Measurements from ENCODE around the gene TRIM63.

TRIM63 gene

DNA sequence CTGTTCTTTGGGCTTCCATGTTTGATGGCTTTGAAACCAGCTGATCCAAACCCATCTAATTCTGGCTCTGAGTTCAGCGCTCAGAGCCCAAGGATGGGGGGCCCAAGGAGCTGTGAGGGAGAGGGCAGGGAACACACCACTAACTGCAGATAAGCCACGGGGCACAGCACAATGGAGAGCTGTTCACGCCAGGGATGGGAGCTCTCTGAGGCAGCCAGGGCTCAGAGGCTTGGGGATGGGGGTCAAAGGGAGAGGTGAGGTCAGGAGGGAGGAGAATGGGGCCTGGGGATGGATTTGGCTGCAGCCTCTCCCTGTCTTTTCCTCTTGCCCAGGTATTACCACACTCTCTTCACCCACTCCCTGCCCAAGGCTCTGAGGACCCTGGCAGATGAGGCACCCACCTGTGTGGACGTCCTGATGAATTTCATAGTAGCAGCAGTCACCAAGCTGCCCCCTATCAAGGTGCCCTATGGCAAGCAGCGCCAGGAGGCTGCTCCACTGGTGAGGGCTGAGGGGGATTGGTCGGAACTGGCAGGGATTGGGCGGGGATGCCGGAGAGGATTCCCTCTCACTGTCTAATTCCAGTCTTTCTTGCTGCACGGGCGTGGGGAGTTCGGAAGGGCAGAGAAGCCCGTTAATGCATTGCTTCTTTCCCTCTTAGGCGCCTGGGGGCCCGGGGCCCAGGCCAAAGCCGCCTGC, 32.8 kb downstream of the TRIM63 start:
- no peak for DNase-seq (ENCODE audit: low read depth)

DNA sequence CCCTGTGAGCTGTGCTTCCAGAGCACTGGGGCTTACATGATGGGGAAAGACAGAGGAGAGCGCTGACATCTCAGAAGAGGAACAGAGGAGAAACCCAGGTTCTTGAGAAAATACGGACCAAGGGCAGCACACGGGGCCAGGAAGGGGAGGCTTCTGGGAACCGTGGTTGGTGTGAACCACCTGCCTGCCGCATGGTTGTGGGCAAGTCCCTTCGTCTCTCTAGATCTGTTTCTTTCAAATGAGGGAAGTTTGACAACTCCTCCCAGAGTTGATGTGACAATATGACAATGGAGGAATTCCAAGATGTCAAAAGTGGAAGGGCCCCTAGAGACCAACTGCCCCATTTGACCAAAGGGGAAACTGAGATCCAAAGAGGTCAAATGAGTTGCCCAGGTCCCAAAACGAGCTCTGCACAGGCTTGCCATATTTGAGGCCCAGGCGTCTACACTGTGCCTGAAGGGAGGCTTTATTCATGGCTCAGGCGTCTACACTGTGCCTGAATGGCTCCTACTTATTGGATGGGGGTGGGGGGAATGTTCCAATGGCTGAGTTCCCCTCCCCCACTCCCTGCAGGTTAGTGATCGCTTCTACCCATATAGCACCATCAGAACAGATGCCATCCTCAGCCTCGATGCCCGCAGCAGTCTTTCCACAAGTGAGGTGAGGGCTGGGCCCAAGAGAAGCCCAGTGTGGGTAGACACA, 34.6 kb downstream of the TRIM63 start:
- no peak for DNase-seq (ENCODE audit: low read depth)

DNA sequence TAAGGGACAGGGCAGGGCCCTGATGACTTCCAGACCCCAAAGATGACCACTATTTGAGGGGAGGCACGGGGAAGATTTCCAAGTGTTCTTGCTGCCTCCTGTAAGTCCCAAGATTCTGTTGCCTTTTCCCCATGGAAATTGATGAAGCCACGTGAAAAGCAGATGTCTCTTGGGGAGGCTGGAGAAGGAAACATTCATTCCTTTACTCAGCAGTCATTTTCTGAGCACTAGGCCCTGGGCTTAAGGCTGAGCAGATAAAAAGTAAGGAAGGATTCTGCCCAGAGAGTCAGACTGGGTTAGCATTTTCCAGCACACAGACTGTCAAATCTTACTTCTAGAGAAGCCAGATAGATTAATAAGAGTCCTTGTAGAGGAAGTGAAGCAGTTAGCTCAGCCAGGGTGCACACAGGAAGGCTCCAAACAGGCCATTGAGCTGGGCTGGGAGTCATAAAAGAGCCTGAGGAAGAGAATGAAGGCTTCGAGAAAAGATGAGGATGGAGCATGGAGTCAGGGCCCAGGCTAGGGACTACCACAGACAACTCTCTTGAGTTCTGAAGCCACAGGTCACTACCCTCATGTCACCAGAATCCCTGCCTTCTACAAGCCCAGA, 35.7 kb downstream of the TRIM63 start:
- no peak for DNase-seq (ENCODE audit: low read depth)

DNA sequence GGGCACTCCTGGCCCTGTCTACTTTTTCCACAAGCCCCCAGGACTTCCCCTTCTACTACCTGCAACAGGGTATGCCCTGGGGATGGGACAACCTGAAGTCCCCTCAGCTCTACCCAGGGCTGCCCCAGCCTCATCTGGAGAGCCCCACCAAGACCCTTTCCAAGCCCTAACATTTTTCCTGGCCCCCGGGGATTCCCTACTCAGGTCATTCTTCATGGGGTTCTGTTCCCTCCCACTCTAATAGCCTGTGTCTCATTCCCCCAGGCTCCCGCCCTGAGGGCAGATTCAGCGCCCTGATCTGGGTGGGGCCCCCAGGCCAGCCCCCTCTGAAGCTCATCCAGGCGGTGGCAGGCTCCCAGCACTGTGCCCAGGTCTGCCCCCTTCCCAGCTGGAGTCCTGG, 36.2 kb downstream of the TRIM63 start:
- DNase-seq (ENCODE audit: low read depth), result no peak

DNA sequence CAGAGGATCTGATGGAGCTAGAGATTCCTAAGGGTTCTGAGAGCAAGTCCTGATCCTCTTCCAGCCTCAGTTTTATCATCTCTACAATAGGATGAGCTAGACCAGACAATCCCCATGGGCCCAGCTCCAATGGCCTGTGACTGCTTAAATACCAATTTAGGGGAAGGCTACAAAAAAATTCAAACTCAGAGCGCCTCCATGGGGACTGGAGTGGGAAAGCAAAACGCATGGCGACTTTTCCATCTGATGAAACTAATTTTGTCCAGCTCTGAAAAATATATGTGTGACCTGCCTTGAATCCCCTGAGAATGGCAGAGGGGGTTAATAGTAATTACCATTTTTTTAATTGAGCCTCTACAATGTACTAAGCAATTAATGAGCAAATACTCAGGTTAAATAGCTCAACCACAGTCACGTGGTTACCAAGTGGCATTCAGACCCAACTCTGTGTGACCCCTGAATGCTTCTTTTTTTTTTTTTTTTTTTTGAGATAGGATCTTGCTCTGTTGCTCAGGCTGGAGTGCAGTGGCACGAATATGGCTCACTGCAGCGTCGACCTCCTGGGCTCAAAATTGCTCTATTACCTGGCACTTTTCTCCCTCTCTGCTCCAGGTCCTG, 37.5 kb downstream of the TRIM63 start:
- DNase-seq (ENCODE audit: low read depth), result no peak

DNA sequence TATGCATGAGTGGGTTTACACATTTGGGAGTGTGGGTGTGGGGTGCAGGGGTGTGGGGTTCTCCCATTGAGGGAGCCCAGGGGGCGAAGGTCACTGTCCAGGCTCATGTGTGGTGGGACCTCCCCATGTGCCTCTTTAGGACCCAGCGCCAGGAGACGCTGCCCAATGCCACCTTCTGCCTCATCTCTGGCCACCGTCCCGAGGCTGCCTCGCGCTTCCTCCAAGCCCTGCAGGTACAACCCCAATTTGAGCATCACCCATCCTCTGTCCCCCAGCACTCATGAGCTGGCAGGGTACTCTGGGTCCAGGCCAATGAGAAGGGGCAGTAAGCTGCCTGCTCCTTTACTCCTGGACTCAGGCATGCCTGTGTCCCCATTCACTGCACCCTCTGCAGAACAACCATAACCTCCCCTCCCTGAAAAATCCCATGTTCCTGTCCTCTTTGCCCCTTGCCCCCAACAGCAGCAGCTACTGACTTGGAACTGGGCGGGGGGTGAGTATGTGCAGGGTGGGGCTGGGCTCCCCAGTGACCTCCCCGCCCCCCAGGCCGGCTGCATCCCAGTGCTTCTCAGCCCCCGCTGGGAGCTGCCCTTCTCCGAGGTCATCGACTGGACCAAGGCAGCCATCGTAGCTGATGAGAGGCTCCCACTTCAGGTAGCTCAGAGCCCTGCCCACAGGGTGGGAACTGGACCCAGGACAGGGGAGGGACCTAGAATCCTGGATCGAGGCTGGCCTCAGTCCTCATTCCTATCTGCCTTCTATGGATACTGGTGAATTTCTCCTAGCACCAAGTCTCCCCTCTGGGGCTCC, 38.2 kb downstream of the TRIM63 start:
- no peak for DNase-seq (ENCODE audit: low read depth)

DNA sequence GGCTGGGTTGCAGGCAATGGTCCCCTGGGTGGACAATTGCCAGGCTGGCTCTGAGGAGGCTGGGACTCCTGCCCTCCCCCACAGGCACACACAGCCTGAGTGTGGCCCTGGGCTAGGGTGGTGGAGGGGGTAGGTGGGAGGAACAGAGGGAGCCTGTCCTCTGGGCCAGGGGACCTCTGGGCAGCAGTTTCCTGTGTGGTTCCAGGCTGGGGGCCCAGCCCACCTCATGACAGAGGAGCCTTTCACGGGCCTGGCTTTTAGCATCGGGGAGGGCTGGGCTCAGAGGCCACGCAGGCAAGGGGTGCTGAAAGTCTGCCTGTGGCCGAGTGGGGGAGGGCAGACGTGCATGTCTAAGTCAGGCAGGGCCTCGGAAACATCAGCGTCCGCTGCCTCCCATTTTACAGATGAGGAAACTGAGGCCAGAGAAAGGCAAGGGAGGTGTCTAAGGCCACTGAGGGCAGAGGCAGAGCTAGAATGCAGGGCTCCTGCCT, 38.9 kb downstream of the TRIM63 start:
- no peak for DNase-seq (ENCODE audit: low read depth)

DNA sequence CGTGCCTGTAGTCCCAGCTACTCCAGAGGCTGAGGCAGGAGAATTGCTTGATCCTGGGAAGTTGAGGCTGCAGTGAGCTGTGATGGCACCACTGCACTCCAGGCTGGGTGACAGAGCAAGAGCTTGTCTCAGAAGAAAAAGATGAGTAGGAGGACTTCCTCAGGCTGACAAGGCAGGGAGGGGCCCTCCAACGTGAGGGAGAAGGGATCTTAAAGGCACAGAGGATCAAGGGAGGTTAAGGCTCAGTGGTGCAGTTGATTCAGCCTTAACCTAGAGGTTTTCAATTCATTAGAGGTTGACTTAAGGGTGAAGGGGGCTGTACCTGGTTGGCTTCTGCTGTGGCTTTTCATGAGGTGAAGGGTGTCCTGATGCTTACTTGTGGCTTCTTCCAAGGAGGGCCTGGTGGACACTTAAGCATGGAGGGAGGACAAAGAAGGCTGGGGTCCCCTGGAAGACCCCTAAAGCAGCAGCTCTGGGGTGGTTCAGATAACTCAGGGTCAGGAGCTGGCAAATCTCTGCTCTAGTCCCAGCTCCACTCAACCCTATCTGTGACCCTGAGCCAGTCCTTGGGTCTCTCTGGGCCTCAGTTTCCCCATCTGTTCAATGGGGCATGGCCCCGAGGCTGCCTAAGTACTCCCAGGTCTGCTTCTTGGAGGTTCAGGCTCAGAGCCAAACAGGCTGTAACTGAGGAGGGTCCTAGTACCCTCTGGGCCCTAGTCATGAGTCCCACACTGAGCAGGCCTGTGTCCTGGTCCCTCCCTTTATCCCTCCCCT, 39.5 kb downstream of the TRIM63 start:
- no peak for DNase-seq (ENCODE audit: low read depth)

DNA sequence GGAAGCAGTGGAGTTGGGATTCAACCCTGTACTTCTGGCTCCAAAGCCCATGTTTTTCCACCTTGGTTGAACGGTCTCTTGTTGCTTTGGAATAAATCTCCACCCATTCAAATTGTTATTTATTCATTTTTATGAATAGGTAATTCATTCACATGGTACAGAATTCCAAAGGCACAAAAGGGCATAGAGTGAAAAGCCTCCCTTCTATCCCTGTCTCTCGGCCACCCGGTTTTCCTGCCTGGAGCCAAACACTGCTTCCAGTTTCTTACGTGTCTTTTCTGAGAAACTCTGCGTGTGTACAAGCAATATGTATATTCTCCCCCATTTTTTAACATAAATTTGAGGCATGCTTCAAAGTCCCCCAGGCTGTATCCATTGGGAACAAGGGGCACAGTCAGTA, 41.9 kb downstream of the TRIM63 start:
- no peak for DNase-seq (ENCODE audit: low read depth)

DNA sequence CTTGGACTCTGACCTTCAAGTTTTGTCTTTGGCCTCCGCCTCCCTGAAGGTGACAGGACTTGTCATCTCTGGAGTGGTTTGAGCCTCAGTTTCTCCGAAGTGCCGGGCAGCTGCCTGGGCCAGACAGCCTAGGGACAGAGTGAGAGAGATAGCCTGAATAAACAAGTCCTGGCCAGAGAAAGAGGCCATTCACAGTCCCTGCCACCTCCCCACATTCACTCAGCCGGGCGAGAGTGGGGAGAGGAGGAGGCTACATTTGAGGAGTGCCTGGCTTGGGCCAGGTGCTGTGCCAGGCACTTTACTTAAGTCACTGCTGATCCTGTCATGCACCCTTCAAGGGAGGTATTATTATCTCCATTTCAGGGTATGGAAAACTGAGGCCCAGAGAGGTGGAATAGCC, 42.4 kb downstream of the TRIM63 start:
- no peak for DNase-seq (ENCODE audit: low read depth)

DNA sequence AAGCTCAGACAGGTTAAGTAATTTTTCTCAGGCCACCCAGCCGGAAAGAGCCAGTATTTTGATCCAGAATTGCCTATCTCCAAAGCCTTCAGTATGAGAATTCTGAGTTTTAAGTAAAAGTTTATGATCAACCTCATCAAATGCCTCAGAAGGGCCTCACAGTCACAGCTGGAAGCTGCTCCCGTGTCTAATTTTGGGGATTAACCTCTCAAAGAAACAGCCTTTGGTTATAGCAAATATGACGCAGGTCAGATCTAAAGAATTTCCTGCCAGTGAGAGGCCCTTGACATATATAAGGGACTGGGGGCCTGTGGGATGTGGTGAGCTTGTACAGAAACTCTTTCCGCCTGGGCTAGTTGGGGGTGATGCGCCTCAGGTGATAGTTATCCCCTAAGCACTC, 43.6 kb downstream of the TRIM63 start:
- no peak for DNase-seq (ENCODE audit: low read depth)

DNA sequence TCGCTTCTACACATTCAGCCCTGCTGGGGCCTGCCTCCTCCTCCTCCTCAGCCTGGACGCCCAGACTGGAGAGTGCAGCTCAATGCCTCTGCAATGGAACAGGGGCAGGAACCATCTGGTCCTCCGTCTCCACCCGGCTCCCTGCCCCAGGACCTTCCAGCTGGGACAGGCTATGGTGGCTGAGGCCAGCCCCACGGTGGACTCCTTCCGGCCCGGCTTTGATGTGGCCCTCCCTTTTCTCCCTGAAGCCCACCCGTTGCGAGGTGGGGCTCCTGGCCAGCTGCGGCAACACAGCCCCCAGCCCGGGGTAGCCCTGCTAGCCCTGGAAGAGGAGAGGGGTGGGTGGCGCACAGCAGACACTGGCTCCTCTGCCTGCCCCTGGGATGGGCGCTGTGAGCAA, 44.4 kb downstream of the TRIM63 start:
- no peak for DNase-seq (ENCODE audit: low read depth)

DNA sequence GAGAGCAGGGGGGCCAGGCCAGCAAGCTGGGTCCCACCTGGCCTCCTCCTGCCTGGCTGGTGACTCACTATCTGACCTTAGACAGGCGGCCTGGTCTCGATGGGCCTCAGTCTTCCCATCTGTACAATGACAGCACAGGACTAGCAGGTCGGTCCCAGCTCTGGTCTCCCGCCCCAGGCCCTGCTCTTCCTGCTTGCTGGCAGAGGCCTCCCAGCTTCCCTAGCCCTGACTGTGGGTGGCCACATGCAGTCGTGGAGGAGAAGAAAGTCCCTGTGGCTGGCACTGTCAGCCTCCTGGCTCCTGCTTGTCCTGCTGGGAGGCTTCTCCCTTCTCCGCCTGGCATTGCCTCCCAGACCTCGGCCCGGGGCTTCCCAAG, 45.0 kb downstream of the TRIM63 start:
- no peak for DNase-seq (ENCODE audit: low read depth)

DNA sequence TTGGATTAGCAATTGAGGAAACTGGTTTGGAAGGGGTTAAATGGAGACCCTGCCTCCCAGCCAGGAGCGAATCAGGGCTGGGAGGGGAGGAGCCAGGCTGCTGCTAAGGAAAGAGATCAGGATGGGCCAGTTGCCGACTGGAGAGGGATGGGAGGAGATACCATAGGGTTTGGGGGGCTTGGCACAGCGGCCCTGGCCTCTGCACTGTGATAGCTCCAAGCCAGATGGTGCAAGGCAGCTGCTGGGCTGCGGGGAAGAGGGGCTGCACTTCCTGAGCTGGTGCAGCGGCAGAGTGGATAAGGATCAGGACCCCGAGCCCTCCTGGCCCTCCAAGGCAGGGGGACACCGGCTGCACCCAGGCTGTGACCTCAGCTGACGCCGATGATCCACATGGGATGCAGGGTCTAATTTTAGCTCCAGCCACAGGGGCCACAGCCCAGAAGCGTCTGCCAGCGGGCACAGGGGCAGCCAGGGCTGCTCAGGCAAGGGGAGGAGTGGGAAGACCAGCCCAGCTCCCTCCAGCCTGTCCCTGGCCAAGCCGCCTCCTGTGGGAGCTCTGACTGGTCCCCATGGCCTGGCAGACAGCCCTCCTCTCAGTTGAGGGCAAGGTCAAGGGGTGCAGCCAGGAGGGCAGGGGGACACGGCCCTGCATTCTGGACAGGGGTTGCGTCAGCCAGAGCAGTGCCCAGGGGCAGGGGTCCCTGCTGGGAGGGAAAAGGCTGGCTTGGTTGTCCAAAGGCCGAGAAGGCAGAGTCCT, 45.6 kb downstream of the TRIM63 start, which contains the start of gene EXTL1:
Gene EXTL1, plus strand, starts transcription at position 129 of the 757 bp plus-strand sequence. CDS start 872 bp downstream, outside the sequence.
- DNase-seq (ENCODE audit: low read depth), result peak; percentile 47

DNA sequence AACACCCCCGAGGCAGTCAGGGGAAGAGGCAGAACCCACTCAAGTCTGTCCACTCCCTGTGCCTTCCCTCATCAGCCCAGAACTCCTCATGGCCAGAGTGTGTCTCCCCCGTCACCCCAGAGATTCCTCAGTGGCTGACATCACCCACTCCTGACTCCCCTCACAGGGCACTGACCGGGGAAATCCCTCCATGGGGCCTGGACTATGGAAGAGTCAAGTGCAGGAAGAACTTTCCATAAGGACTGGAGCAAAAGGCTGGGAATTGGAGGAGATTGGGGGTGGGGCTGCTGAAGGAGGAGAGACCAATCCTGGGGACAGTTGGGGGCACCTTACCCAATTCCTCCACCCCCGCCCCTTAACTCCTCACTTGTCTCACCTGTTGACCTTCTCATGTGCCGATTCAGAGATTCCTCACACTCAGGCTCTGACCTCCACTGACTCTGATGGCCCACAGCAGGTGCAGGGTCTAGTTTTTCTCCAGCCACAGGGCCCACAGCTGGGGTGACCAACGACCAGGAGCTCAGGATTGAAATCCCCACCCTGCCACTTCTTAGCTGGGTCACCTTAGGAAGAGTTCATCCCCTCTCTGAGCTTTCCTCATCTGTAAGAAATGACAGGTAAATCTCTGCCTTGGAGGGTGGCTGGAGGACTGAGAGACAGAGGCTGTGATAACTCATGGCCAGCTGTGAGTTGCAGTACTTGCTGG, 46.3 kb downstream of the TRIM63 start:
- no peak for DNase-seq (ENCODE audit: low read depth)

DNA sequence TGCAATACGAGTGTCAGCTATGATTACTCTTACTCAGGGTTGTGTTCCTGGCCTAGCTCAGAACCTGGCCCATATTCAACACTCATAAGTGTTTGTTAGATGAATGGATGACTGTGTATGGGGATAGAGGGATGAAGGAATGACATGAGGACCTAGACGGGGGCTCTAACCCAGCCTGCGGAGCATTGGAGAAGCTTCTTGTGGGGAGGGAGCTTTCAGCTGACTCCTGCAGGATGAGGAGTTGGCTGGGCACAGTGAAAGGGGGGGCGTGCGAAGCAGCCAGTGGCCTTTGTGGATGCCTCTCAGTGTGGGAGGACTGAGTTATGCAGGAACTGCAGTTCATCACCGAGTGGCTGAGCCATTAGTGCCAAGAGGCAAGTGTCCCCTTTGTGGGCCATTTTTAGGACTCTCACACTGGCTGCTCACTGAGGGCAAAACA, 47.1 kb downstream of the TRIM63 start:
- peak; percentile 53 for DNase-seq (ENCODE audit: low read depth)

DNA sequence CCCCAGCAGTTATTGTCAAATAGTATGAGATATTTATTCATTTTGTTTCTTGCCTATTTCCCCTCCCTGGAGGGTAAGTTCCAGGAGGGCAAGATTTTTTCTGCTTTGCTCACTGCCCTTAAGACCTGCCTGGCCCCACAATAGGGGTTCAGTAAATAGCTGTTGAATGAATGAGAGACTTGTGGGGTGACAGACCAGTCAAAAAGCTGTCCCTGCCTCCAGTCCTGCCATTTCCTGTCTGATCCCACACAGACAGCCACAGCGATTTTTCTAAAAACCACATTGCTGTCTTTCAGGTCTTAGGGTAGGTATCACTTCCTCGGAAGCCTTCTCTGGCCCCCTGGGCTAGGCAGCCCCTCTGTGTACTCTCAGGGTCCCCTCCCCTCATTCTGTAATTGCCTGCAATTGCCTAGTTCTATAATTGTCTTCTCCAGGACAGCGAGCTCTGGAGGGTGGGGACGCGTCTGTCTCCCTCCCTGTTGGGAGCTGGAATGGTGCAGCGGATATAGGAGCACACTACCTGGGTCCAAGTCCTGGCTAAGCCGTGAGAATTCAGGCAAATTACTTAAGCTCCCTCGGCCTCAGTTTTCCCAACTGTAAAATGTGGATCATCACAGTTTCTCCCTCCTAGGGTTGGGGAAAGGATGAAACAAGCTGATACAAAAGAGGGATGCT, 47.7 kb downstream of the TRIM63 start:
- peak; percentile 58 for DNase-seq (ENCODE audit: low read depth)

DNA sequence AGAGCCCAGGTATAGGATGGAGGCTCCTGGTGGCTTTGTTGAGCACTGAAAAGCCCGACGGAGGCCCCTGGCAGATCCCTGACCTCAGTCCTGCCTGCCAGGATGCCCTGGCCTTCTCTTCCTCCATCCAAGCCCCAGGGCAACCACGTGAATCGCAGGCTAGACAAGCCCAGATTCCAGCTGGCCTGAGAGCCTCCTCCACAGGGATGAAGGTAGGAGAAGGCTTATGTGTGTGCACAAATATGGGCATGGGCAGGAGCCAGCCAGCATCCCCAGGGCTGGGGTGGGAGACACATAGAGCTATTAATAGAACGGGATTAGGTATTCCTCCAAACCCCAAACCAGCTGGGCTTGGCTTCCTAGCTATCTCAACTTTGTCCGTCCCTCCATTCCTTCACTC, 49.8 kb downstream of the TRIM63 start:
- DNase-seq (ENCODE audit: low read depth), result no peak

DNA sequence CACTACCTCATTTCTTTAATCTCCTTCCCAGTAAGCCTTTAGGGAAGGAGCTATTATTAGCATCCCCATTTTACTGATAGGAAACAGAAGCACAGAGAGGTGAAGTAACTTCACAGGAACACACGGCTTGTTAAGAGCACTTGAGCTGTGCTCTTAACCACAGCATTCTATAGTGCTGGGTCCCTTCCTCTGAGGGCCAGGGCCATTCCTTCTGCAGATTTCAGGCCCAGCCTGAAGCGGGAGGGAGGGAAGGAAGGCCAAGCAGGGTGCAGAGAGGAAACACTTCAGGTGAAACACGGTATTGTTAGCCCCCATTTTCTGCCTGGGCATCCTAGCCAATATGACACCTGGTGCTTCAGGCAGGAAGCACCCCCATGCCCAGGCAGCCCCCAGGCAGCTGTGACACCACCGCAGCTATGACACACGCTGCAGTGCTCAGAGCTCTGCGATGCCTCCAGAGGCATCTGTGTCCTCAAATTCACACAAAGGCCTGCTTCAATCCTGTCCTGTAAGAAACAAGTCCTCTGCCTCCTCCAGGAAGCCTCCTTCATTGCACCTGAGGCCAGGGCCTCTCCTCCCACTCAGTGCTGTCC, 50.4 kb downstream of the TRIM63 start:
- no peak for DNase-seq (ENCODE audit: low read depth)
